Measurements from ENCODE around the gene C1QTNF4. TPM values are rescaled to one million over a fixed set of nuclear protein-coding genes. Genes with fewer than 3 reads are reported as not detected.

C1QTNF4 gene
- total RNA-seq, result 0.97 and 1.5 TPM in 2 replicates

GRCh38 chr11:47593934-47594855 lies at the start of gene C1QTNF4:
TSS of gene C1QTNF4 (minus strand) at chr11:47594411. CDS start at chr11:47590810, 3,601 bp downstream.

GRCh38 chr11:47642099-47642855 lies 48.1 kb upstream of the C1QTNF4 start, which contains the start of gene MTCH2:
TSS of gene MTCH2 (minus strand) at chr11:47642559. CDS start at chr11:47642465, 94 bp downstream.

GRCh38 chr11:47586098-47586855 lies 7.9 kb downstream of the C1QTNF4 start, which contains the start of gene FAM180B:
TSS of gene FAM180B (plus strand) at chr11:47586678. CDS start at chr11:47586769, 91 bp downstream.

GRCh38 chr11:47578524-47579494 lies 15.4 kb downstream of the C1QTNF4 start, which contains the start of the genes KBTBD4 and NDUFS3:
TSS of gene KBTBD4 (minus strand) at chr11:47578970. CDS start at chr11:47578951, 19 bp downstream.
TSS of gene NDUFS3 (plus strand) at chr11:47579074. CDS start at chr11:47579092, 18 bp downstream.

GRCh38 chr11:47565340-47566148 lies 28.7 kb downstream of the C1QTNF4 start, which contains the start of gene PTPMT1:
TSS of gene PTPMT1 (plus strand) at chr11:47565599. CDS start at chr11:47565623, 24 bp downstream.

GRCh38 chr11:47552566-47553405 lies 41.4 kb downstream of the C1QTNF4 start, which contains the start of gene CELF1:
TSS of gene CELF1 (minus strand) at chr11:47553132. CDS start at chr11:47499523, 53,609 bp downstream.

Other genes starting within 250 kb of the C1QTNF4 start
- gene MYBPC3, start 241.7 kb downstream of the C1QTNF4 start, total RNA-seq, result not detected in 2 replicates
- not detected in 2 replicates for gene SPI1, start 215.9 kb downstream of the C1QTNF4 start, total RNA-seq
- gene SLC39A13, start 185.8 kb downstream of the C1QTNF4 start, total RNA-seq, result 45.1 and 53.3 TPM in 2 replicates
- gene PSMC3, start 168.0 kb downstream of the C1QTNF4 start, total RNA-seq, result 229 and 249 TPM in 2 replicates
- gene RAPSN, start 145.3 kb downstream of the C1QTNF4 start, total RNA-seq, result under 0.01 and 0.30 TPM in 2 replicates
- gene CELF1, start 41.3 kb downstream of the C1QTNF4 start, total RNA-seq, result 67.6 and 80.9 TPM in 2 replicates
- gene PTPMT1, start 28.8 kb downstream of the C1QTNF4 start, total RNA-seq, result 99.8 and 110 TPM in 2 replicates
- gene KBTBD4, start 15.4 kb downstream of the C1QTNF4 start, total RNA-seq, result 24.2 and 30.5 TPM in 2 replicates
- 93.8 and 109 TPM in 2 replicates for gene NDUFS3, start 15.3 kb downstream of the C1QTNF4 start, total RNA-seq
- gene FAM180B, start 7.7 kb downstream of the C1QTNF4 start, total RNA-seq, result not detected in 2 replicates
- gene MTCH2, start 48.1 kb upstream of the C1QTNF4 start, total RNA-seq, result 95.2 and 124 TPM in 2 replicates
- gene AGBL2, start 121.0 kb upstream of the C1QTNF4 start, total RNA-seq, result under 0.01 TPM in 1 of 2 replicates, not detected in the other
- gene FNBP4, start 172.9 kb upstream of the C1QTNF4 start, total RNA-seq, result 41.6 and 56.7 TPM in 2 replicates

Measured in epithelial cell of umbilical artery (primary cell).